WERI-Rb-1 (cell line): ENCODE results near the gene TARBP2.
A peak's percentile ranks its signal among the peaks of the same experiment; 100 is the strongest.

Experiments used
- DNase-seq: peaks from one replicate; pipeline ENCODE4 v3.0.0-alpha.2; 2020
- H3K27ac ChIP-seq: fragments of 250-450 bp; sonication (Bioruptor Pico); 2 replicates; pipeline ENCODE4 v1.5.1; 2020; ENCODE audit warnings: mild to moderate bottlenecking, moderate library complexity
- H3K27me3 ChIP-seq: fragments of 250-450 bp; sonication (Bioruptor Pico); 2 replicates; pipeline ENCODE4 v1.5.1; 2021; ENCODE audit warnings: mild to moderate bottlenecking, low read depth, moderate library complexity; ENCODE audit not compliant: insufficient read depth, severe bottlenecking
- H3K36me3 ChIP-seq: fragments of 250-450 bp; sonication (Bioruptor Pico); 2 replicates; pipeline ENCODE4 v1.5.1; 2020; ENCODE audit warnings: mild to moderate bottlenecking, moderate library complexity
- H3K4me3 ChIP-seq: 2 replicates; pipeline ENCODE4 v1.5.1; 2011; ENCODE audit warnings: low read depth, mild to moderate bottlenecking, control low read depth, low read length
- H3K9me3 ChIP-seq: fragments of 250-450 bp; sonication (Bioruptor Pico); 2 replicates; pipeline ENCODE4 v1.5.1; 2021; ENCODE audit warnings: mild to moderate bottlenecking, moderate library complexity; ENCODE audit not compliant: severe bottlenecking
- TF ChIP-seq, protein P1 (sequence below): IDR thresholded peaks from 2 replicates; pipeline ENCODE4 v1.5.1; 2011; ENCODE audit warnings: low read depth, mild to moderate bottlenecking, control low read depth, inconsistent platforms, low read length

TARBP2 gene

GRCh38 chr12:53456654-53457366 lies 44.3 kb upstream of the TARBP2 start:
- TF ChIP-seq, protein P1, sequence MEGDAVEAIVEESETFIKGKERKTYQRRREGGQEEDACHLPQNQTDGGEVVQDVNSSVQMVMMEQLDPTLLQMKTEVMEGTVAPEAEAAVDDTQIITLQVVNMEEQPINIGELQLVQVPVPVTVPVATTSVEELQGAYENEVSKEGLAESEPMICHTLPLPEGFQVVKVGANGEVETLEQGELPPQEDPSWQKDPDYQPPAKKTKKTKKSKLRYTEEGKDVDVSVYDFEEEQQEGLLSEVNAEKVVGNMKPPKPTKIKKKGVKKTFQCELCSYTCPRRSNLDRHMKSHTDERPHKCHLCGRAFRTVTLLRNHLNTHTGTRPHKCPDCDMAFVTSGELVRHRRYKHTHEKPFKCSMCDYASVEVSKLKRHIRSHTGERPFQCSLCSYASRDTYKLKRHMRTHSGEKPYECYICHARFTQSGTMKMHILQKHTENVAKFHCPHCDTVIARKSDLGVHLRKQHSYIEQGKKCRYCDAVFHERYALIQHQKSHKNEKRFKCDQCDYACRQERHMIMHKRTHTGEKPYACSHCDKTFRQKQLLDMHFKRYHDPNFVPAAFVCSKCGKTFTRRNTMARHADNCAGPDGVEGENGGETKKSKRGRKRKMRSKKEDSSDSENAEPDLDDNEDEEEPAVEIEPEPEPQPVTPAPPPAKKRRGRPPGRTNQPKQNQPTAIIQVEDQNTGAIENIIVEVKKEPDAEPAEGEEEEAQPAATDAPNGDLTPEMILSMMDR: no peak
- Histone ChIP-seq H3K27me3 (no peaks in the 10 kb centered on the region), H3K9me3 (no peaks in the 10 kb centered on the region), H3K4me3 (no peak overlapping the region), H3K27ac (no peak overlapping the region), H3K36me3 (peaks cover 91% of the 10 kb centered on the region)
- DNase-seq: no peak

GRCh38 chr12:53459097-53459496 lies 42.0 kb upstream of the TARBP2 start:
- H3K36me3 ChIP-seq: peaks cover 100% of the 10 kb centered on the region

DNA sequence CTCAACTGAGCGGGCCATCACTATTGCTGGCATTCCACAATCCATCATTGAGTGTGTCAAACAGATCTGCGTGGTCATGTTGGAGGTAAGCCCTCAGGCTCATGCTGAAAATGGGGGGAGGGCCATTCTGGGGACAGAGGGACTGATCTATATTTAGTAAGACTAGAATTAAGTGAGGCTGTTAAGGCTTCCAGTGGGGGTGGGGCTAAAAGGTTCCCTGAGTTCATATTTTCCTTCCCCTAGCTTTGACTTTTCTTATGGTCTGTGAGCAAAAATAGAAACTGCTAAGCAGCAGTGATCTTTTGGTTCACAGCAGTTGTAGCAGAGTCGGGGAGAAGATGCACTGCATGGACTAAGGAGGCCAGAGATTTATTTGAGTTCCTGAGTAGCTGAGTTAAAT lies 40.0 kb upstream of the TARBP2 start:
- TF ChIP-seq, protein P1: no peak
- peak; percentile 58 for DNase-seq
- Histone ChIP-seq H3K27me3 (no peaks in the 10 kb centered on the region), H3K27ac (no peak overlapping the region), H3K4me3 (no peak overlapping the region), H3K36me3 (peaks cover 99% of the 10 kb centered on the region), H3K9me3 (no peaks in the 10 kb centered on the region)

More at GRCh38 chr12:53459097-53459496, 42.0 kb upstream of the TARBP2 start:
- Histone ChIP-seq H3K4me3 (no peak overlapping the region), H3K9me3 (no peaks in the 10 kb centered on the region), H3K27me3 (no peaks in the 10 kb centered on the region), H3K27ac (no peak overlapping the region)
- TF ChIP-seq, protein P1: no peak
- no peak for DNase-seq

DNA sequence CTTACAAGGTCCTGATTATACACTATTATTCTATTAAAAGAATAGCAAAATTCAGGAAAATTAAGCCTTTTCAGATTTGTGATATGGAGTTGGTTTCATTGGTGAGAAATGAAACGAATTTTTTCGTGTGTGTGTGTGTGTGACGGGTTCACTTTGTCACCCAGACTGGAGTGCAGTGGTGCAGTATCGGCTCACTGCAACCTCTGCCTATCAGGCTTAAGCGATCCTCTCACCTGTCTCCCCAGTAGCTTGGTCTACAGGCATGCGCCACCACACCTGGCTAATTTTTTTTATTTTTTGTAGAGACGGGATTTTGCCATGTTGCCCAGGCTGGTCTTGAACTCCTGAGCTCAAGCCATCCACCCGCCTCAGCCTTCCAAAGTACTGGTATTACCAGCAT lies 39.5 kb upstream of the TARBP2 start:
- H3K27me3 ChIP-seq: no peaks in the 10 kb centered on the region
- H3K36me3 ChIP-seq: peaks cover 99% of the 10 kb centered on the region
- no peaks in the 10 kb centered on the region for H3K9me3 ChIP-seq
- TF ChIP-seq, protein P1: no peak
- no peak for DNase-seq
- no peak overlapping the region for H3K27ac ChIP-seq
- H3K4me3 ChIP-seq: no peak overlapping the region

- no peak for DNase-seq
- H3K27ac ChIP-seq: no peak overlapping the region
- no peaks in the 10 kb centered on the region for H3K9me3 ChIP-seq
- H3K27me3 ChIP-seq: no peaks in the 10 kb centered on the region
- H3K36me3 ChIP-seq: peaks cover 99% of the 10 kb centered on the region
- H3K4me3 ChIP-seq: no peak overlapping the region
- TF ChIP-seq, protein P1: no peak
Measured at GRCh38 chr12:53462935-53463334, 38.1 kb upstream of the TARBP2 start.
